Measurements from ENCODE around the gene ATP6AP1.

The ATP6AP1 gene

DNA sequence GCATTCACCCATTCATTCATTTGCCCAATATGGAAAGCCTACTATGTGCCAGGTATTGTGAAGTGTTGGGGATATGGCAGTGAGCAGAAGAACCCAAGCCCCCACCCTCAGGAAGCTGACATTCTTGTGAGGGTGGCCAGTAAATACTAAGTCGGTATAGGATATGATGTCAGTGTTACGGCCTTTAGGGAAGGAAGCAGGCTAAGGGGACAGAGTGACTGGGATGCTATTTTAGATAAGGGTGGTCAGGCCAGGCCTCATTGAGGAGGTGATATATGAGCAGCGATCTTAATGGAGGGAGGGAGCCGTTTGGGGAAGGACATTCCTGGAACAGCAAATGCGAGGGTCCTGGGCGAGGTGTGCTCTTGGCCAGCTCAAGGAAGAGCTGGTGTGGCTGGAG lies 2.0 kb downstream of the ATP6AP1 start:
- Histone ChIP-seq H3K27ac (ENCODE audit: low read depth, low read length) (no peak overlapping the region), H3K4me1 (ENCODE audit: control insufficient read depth in 1 of 2, insufficient read depth in 2 of 2, low read length in 2 of 2) (peaks cover 17 to 20% of the 10 kb centered on the region in 2 donors), H3K36me3 (ENCODE audit: control insufficient read depth in 1 of 2, insufficient read depth in 2 of 2, low read length in 2 of 2) (peaks cover 4 to 31% of the 10 kb centered on the region in 2 donors), H3K9ac (ENCODE audit: low read depth in 1 of 2, low read length in 2 of 2) (peak overlapping the region in 1 of 2 donors; percentile 32), H3K27me3 (ENCODE audit: control insufficient read depth in 1 of 2, insufficient read depth in 2 of 2, low read length in 2 of 2) (no peaks in the 10 kb centered on the region), H3K9me3 (ENCODE audit: control insufficient read depth in 1 of 2, low read length in 2 of 2) (no peaks in the 10 kb centered on the region), H3K4me3 (ENCODE audit: low read depth in 1 of 2, low read length in 2 of 2) (no peak overlapping the region)

GRCh38 chrX:154430916-154431315 lies 2.4 kb downstream of the ATP6AP1 start:
- H3K36me3 ChIP-seq (ENCODE audit: control insufficient read depth in 1 of 2, insufficient read depth in 2 of 2, low read length in 2 of 2), result peaks cover 4 to 34% of the 10 kb centered on the region in 2 donors
- H3K4me1 ChIP-seq (ENCODE audit: control insufficient read depth in 1 of 2, insufficient read depth in 2 of 2, low read length in 2 of 2), result peaks cover 17 to 20% of the 10 kb centered on the region in 2 donors
- H3K27ac ChIP-seq (ENCODE audit: low read depth, low read length), result no peak overlapping the region
- H3K27me3 ChIP-seq (ENCODE audit: control insufficient read depth in 1 of 2, insufficient read depth in 2 of 2, low read length in 2 of 2), result no peaks in the 10 kb centered on the region
- no peaks in the 10 kb centered on the region for H3K9me3 ChIP-seq (ENCODE audit: control insufficient read depth in 1 of 2, low read length in 2 of 2)
- H3K4me3 ChIP-seq (ENCODE audit: low read depth in 1 of 2, low read length in 2 of 2), result no peak overlapping the region
- peak overlapping the region in 1 of 2 donors; percentile 32 for H3K9ac ChIP-seq (ENCODE audit: low read depth in 1 of 2, low read length in 2 of 2)

- no peak overlapping the region for H3K27ac ChIP-seq (ENCODE audit: low read depth, low read length)
- no peaks in the 10 kb centered on the region for H3K27me3 ChIP-seq (ENCODE audit: control insufficient read depth in 1 of 2, insufficient read depth in 2 of 2, low read length in 2 of 2)
- H3K36me3 ChIP-seq (ENCODE audit: control insufficient read depth in 1 of 2, insufficient read depth in 2 of 2, low read length in 2 of 2), result peaks cover 4 to 34% of the 10 kb centered on the region in 2 donors
- H3K9me3 ChIP-seq (ENCODE audit: control insufficient read depth in 1 of 2, low read length in 2 of 2), result no peaks in the 10 kb centered on the region
- peaks cover 17 to 20% of the 10 kb centered on the region in 2 donors for H3K4me1 ChIP-seq (ENCODE audit: control insufficient read depth in 1 of 2, insufficient read depth in 2 of 2, low read length in 2 of 2)
- H3K9ac ChIP-seq (ENCODE audit: low read depth in 1 of 2, low read length in 2 of 2), result no peak overlapping the region
- H3K4me3 ChIP-seq (ENCODE audit: low read depth in 1 of 2, low read length in 2 of 2), result no peak overlapping the region
Observed at GRCh38 chrX:154431341-154431740, 2.9 kb downstream of the ATP6AP1 start.

GRCh38 chrX:154432210-154432609 lies 3.7 kb downstream of the ATP6AP1 start:
- H3K9me3 ChIP-seq (ENCODE audit: control insufficient read depth in 1 of 2, low read length in 2 of 2), result no peaks in the 10 kb centered on the region
- H3K36me3 ChIP-seq (ENCODE audit: control insufficient read depth in 1 of 2, insufficient read depth in 2 of 2, low read length in 2 of 2), result peaks cover 4 to 34% of the 10 kb centered on the region in 2 donors
- H3K27me3 ChIP-seq (ENCODE audit: control insufficient read depth in 1 of 2, insufficient read depth in 2 of 2, low read length in 2 of 2), result no peaks in the 10 kb centered on the region
- H3K27ac ChIP-seq (ENCODE audit: low read depth, low read length), result no peak overlapping the region
- peaks cover 13 to 20% of the 10 kb centered on the region in 2 donors for H3K4me1 ChIP-seq (ENCODE audit: control insufficient read depth in 1 of 2, insufficient read depth in 2 of 2, low read length in 2 of 2)
- no peak overlapping the region for H3K4me3 ChIP-seq (ENCODE audit: low read depth in 1 of 2, low read length in 2 of 2)
- H3K9ac ChIP-seq (ENCODE audit: low read depth in 1 of 2, low read length in 2 of 2), result no peak overlapping the region

GRCh38 chrX:154433605-154434004 lies 5.1 kb downstream of the ATP6AP1 start:
- Histone ChIP-seq H3K27me3 (ENCODE audit: control insufficient read depth in 1 of 2, insufficient read depth in 2 of 2, low read length in 2 of 2) (no peaks in the 10 kb centered on the region), H3K36me3 (ENCODE audit: control insufficient read depth in 1 of 2, insufficient read depth in 2 of 2, low read length in 2 of 2) (peaks cover 4 to 34% of the 10 kb centered on the region in 2 donors), H3K4me3 (ENCODE audit: low read depth in 1 of 2, low read length in 2 of 2) (no peak overlapping the region), H3K9me3 (ENCODE audit: control insufficient read depth in 1 of 2, low read length in 2 of 2) (no peaks in the 10 kb centered on the region), H3K9ac (ENCODE audit: low read depth in 1 of 2, low read length in 2 of 2) (no peak overlapping the region), H3K4me1 (ENCODE audit: control insufficient read depth in 1 of 2, insufficient read depth in 2 of 2, low read length in 2 of 2) (peaks cover 20 to 25% of the 10 kb centered on the region in 2 donors), H3K27ac (ENCODE audit: low read depth, low read length) (no peak overlapping the region)

DNA sequence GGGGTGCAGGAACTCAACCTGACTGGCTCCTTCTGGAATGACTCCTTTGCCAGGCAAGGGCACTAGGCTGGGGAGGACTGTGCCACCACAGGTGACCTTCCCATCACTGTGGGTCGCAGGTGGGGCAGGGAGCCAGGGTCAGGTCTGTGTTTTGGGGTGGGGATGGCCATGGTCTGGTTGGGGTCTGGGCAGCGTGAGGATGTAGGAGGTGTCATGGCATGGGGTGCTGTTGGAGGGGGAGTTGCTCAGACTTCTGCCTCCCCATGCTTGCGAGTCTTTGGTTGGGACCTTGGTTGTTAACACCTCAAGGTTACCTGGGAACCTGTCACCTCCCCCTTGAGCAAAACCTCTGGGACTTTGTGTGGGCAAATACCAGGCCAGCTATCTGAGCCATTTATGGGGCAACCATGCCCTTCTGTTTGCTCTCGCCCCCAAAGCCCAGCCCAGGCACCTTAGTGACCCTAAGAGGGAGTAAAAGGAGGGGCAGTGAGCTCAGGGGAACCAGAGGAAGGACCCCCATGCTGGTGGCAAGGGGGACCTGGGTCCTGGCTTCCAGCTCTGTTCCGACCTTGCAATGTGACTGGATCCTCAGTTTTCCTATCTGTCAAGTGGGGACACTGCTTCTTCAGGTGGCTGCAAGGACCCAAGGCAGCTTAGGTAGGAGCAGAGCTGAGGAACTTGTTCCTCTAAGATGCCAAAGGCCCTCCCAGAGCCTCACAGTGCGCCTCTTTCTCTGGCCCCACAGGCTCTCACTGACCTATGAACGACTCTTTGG lies 6.1 kb downstream of the ATP6AP1 start:
- Histone ChIP-seq H3K36me3 (ENCODE audit: control insufficient read depth in 1 of 2, insufficient read depth in 2 of 2, low read length in 2 of 2) (peaks cover 9 to 34% of the 10 kb centered on the region in 2 donors), H3K9ac (ENCODE audit: low read depth in 1 of 2, low read length in 2 of 2) (no peak overlapping the region)

DNA sequence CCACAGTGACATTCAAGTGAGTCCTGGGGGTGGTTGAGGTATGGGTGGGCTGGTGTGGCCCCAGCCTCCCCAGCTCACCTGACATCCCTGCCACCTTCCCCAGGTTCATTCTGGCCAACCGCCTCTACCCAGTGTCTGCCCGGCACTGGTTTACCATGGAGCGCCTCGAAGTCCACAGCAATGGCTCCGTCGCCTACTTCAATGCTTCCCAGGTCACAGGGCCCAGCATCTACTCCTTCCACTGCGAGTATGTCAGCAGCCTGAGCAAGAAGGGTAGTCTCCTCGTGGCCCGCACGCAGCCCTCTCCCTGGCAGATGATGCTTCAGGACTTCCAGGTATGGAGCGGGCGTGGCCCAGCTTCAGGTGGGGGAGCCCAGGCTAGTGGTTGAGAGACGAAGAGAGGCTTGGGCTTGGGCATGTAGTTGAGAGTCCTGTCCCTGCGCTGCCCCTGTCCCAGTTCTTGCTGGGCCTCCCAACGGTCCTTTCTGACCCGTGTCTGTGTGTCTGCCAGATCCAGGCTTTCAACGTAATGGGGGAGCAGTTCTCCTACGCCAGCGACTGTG lies 6.8 kb downstream of the ATP6AP1 start:
- Histone ChIP-seq H3K9ac (ENCODE audit: low read depth in 1 of 2, low read length in 2 of 2) (no peak overlapping the region), H3K27ac (ENCODE audit: low read depth, low read length) (no peak overlapping the region), H3K36me3 (ENCODE audit: control insufficient read depth in 1 of 2, insufficient read depth in 2 of 2, low read length in 2 of 2) (peaks cover 9 to 36% of the 10 kb centered on the region in 2 donors), H3K27me3 (ENCODE audit: control insufficient read depth in 1 of 2, insufficient read depth in 2 of 2, low read length in 2 of 2) (no peaks in the 10 kb centered on the region), H3K4me1 (ENCODE audit: control insufficient read depth in 1 of 2, insufficient read depth in 2 of 2, low read length in 2 of 2) (peaks cover 12 to 22% of the 10 kb centered on the region in 2 donors), H3K9me3 (ENCODE audit: control insufficient read depth in 1 of 2, low read length in 2 of 2) (no peaks in the 10 kb centered on the region), H3K4me3 (ENCODE audit: low read depth in 1 of 2, low read length in 2 of 2) (no peak overlapping the region)

More for the DNA sequence above, 6.1 kb downstream of the ATP6AP1 start:
- Histone ChIP-seq H3K27me3 (ENCODE audit: control insufficient read depth in 1 of 2, insufficient read depth in 2 of 2, low read length in 2 of 2) (no peaks in the 10 kb centered on the region), H3K4me1 (ENCODE audit: control insufficient read depth in 1 of 2, insufficient read depth in 2 of 2, low read length in 2 of 2) (peaks cover 15 to 25% of the 10 kb centered on the region in 2 donors), H3K9me3 (ENCODE audit: control insufficient read depth in 1 of 2, low read length in 2 of 2) (no peaks in the 10 kb centered on the region), H3K27ac (ENCODE audit: low read depth, low read length) (no peak overlapping the region), H3K4me3 (ENCODE audit: low read depth in 1 of 2, low read length in 2 of 2) (no peak overlapping the region)

GRCh38 chrX:154436374-154436982 lies 8.0 kb downstream of the ATP6AP1 start:
- Histone ChIP-seq H3K27me3 (ENCODE audit: control insufficient read depth in 1 of 2, insufficient read depth in 2 of 2, low read length in 2 of 2) (no peaks in the 10 kb centered on the region), H3K4me3 (ENCODE audit: low read depth in 1 of 2, low read length in 2 of 2) (peak overlapping the region; percentile 50 to 54), H3K4me1 (ENCODE audit: control insufficient read depth in 1 of 2, insufficient read depth in 2 of 2, low read length in 2 of 2) (peaks cover 9 to 15% of the 10 kb centered on the region in 2 donors), H3K9me3 (ENCODE audit: control insufficient read depth in 1 of 2, low read length in 2 of 2) (no peaks in the 10 kb centered on the region), H3K27ac (ENCODE audit: low read depth, low read length) (peak overlapping the region; percentile 56), H3K9ac (ENCODE audit: low read depth in 1 of 2, low read length in 2 of 2) (peak overlapping the region; percentile 18 to 33), H3K36me3 (ENCODE audit: control insufficient read depth in 1 of 2, insufficient read depth in 2 of 2, low read length in 2 of 2) (peaks cover 12 to 42% of the 10 kb centered on the region in 2 donors)

DNA sequence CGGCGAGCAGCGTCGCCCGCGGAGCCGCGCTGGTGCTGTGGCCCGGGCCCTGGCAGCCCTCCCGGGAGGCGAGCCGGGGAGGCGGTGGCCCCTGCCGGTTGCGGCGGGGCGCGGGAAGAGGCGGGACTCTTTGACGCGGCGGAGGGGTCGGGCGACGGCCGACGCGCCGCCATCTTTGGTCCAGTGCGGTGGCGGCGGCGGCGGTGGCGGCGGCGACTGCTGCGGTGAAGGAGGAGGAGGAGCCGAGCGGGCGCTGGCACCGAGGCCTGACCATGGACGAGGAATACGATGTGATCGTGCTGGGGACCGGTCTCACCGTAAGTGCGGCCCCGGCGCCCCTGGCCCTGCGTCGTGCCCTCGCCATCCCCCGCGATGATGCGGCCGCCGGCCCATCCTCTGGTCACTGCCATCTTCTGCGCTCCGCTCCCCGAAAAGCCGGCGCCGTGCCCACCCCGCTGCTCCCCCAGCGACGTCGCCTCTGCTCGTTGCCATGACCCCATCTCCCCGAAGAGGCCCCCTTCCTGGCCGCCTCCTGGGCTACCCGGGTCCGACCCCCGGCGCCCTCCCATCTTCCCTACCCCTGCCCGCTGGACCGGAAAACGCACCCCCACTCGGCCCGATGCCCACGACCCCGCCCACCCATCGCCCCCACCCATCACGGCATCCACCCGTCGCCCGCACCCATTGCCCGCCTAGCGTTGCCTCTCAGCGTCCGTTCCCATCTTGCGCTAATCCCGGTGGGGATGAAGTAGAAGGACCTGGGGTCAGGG lies 8.7 kb downstream of the ATP6AP1 start, which contains the start of gene GDI1:
TSS of gene GDI1 (plus strand) at position 172 of the 770 bp plus-strand sequence. CDS start at position 273, 101 bp downstream.
- H3K9me3 ChIP-seq (ENCODE audit: control insufficient read depth in 1 of 2, low read length in 2 of 2), result no peaks in the 10 kb centered on the region
- peak within 1 kb of the TSS; percentile 65 to 76 for H3K4me3 ChIP-seq (ENCODE audit: low read depth in 1 of 2, low read length in 2 of 2)
- H3K36me3 ChIP-seq (ENCODE audit: control insufficient read depth in 1 of 2, insufficient read depth in 2 of 2, low read length in 2 of 2), result peaks cover 8 to 46% of the 10 kb centered on the region in 2 donors
- H3K9ac ChIP-seq (ENCODE audit: low read depth in 1 of 2, low read length in 2 of 2), result peak within 1 kb of the TSS; percentile 51 to 76
- H3K4me1 ChIP-seq (ENCODE audit: control insufficient read depth in 1 of 2, insufficient read depth in 2 of 2, low read length in 2 of 2), result peaks cover 9 to 15% of the 10 kb centered on the region in 2 donors
- H3K27ac ChIP-seq (ENCODE audit: low read depth, low read length), result peak within 1 kb of the TSS; percentile 56
- H3K27me3 ChIP-seq (ENCODE audit: control insufficient read depth in 1 of 2, insufficient read depth in 2 of 2, low read length in 2 of 2), result no peaks in the 10 kb centered on the region
